Measurements from ENCODE around the gene SPACA5. TPM values are rescaled to one million over a fixed set of nuclear protein-coding genes. Genes with fewer than 3 reads are reported as not detected.

The SPACA5 gene
- total RNA-seq, 3 donors from 2014 or later: not detected

DNA sequence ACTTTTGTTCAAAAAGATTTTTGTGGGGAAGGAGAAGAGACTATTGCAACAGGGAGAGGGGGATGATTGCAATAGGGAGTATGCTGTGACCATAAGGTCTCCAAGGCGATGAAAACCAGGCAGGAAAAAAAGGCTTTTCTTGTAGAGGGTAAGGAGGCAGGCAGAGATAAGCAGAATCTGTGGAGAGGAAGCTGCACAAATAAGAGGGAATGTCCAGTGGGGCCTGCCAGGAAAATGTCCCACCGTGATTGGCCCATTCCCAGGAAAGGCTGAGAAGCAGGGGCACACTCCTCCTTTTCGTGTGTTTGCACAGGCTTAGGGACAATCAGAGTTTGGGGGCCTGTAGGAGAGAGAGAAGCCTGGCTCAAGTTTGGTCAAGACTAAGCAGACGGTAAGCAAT lies 29.1 kb downstream of the SPACA5 start:
- Mint-ChIP-seq H3K4me1 (ENCODE audit: low read depth) (no peaks in the 10 kb centered on the region), H3K27me3 (ENCODE audit: low read depth) (no peaks in the 10 kb centered on the region), H3K4me3 (no peak overlapping the region), H3K9me3 (no peaks in the 10 kb centered on the region), H3K36me3 (ENCODE audit: insufficient read depth) (peaks cover 3% of the 10 kb centered on the region)
- DNase-seq (no peak), ATAC-seq (no peak)

GRCh38 chrX:48043056-48043455 lies 36.3 kb downstream of the SPACA5 start:
- Mint-ChIP-seq H3K9me3 (no peaks in the 10 kb centered on the region), H3K4me3 (no peak overlapping the region), H3K4me1 (ENCODE audit: low read depth) (no peaks in the 10 kb centered on the region), H3K27me3 (ENCODE audit: low read depth) (no peaks in the 10 kb centered on the region), H3K36me3 (ENCODE audit: insufficient read depth) (peaks cover 9% of the 10 kb centered on the region)
- DNase-seq (no peak), ATAC-seq (no peak)

DNA sequence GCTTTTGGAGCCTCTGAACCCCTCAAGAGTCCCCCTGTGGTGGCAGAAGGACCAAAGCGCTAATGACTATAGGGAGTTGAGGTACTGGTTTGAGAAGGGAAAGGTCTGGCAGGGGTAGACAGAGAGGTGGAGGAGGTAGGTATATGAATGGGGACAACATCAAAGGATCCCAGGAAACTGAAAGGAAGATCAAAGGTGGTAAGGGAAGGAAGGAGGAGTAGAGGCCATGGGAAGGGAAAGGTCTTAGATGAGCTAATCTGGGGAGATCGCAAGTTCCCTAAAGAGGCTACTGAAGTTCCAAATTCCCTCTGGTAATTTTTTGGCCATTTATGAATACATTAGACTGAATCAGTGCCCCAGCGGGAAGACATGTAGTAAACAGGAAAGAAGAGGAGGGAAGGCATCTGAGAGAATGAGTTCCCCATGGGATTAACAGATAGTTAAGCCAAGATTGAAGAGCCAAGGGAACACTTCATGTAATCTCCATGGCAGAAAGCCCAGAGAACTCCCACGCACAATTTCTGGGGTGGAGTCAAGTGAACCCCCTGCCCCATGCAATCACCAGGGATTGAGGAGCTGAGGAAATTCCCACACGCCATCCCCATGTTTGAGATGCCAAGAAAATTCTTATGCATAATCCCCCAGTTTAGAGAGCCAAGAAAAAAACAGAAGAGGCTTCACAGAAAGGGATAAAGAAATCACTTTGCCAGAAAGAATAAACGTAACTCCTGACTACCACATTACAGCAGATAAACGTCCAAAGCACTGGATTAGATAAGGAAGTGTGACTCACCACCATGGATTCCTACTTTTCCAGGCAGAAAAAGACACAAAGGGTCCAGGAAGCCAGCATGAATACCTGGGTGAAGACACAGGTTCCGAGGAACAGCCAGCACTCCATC lies 38.9 kb downstream of the SPACA5 start:
- Mint-ChIP-seq H3K4me1 (ENCODE audit: low read depth) (no peaks in the 10 kb centered on the region), H3K4me3 (no peak overlapping the region), H3K9me3 (no peaks in the 10 kb centered on the region), H3K27me3 (ENCODE audit: low read depth) (no peaks in the 10 kb centered on the region), H3K36me3 (ENCODE audit: insufficient read depth) (peaks cover 9% of the 10 kb centered on the region)
- no peak for ATAC-seq
- DNase-seq: no peak

DNA sequence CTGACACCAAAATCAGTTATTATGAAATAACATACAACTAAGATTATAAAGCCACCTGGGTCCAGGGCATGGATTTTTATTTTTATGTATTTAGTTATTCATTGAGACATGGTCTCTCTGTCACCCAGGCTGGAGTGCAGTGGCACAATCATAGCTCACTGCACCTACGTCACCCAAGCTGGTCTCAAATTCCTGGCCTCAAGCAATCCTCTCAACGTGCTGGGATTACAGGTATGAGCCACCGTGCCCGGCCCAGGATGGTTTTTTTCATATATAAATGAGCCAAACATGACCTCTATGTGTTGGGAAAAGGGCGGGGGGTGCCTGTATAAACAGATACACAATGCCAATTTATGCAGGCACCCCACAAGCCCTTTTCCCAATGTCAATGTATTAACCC lies 40.1 kb downstream of the SPACA5 start:
- Mint-ChIP-seq H3K9me3 (no peaks in the 10 kb centered on the region), H3K27me3 (ENCODE audit: low read depth) (no peaks in the 10 kb centered on the region), H3K4me3 (no peak overlapping the region), H3K4me1 (ENCODE audit: low read depth) (no peaks in the 10 kb centered on the region), H3K36me3 (ENCODE audit: insufficient read depth) (peaks cover 9% of the 10 kb centered on the region)
- DNase-seq (no peak), ATAC-seq (no peak)

DNA sequence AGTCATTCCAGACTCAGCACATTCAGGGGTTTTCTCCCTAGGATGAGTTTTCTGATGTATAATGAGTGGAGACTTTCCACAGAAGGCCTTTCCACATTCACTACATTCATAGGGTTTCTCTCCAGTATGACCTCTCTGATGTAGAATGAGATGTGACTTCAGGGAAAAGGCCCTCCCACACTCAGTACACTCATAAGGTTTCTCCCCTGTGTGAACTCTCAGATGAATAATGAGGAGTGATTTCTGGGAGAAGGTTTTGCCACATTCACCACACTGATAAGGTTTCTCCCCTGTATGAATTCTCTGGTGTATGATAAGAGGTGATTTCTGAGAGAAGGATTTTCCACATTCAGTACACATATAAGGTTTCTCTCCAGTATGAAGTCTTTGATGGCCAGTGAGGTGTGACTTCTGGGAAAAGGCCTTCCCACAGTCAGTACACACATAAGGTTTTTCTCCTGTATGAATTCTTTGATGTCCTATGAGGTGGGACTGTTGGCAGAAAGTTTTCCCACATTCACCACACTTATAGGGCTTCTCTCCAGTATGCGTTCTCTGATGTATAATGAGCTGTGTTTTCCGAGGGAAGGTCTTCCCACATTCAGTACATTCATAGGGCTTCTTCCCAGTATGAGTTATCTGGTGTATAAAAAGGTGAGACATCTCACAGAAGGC lies 52.0 kb downstream of the SPACA5 start:
- no peaks in the 10 kb centered on the region for H3K4me1 Mint-ChIP-seq (ENCODE audit: low read depth)
- DNase-seq: no peak
- peaks cover 35% of the 10 kb centered on the region for H3K36me3 Mint-ChIP-seq (ENCODE audit: insufficient read depth)
- H3K9me3 Mint-ChIP-seq: peaks cover 11% of the 10 kb centered on the region
- H3K27me3 Mint-ChIP-seq (ENCODE audit: low read depth): no peaks in the 10 kb centered on the region
- no peak for ATAC-seq
- H3K4me3 Mint-ChIP-seq: no peak overlapping the region

GRCh38 chrX:48059296-48059639 lies 52.5 kb downstream of the SPACA5 start:
- Mint-ChIP-seq H3K4me3 (no peak overlapping the region), H3K4me1 (ENCODE audit: low read depth) (no peaks in the 10 kb centered on the region), H3K9me3 (peaks cover 11% of the 10 kb centered on the region), H3K27me3 (ENCODE audit: low read depth) (no peaks in the 10 kb centered on the region), H3K36me3 (ENCODE audit: insufficient read depth) (peaks cover 35% of the 10 kb centered on the region)
- DNase-seq (no peak), ATAC-seq (no peak)

Other genes starting within 250 kb of the SPACA5 start
- 1 to 10 TPM; 5.4 to 7.6 (median 7.6) TPM for gene ZNF81, start 170.1 kb upstream of the SPACA5 start, total RNA-seq
- 1 to 10 TPM; 3.3 to 4.0 (median 3.7) TPM for gene ZNF182, start 3.0 kb upstream of the SPACA5 start, total RNA-seq
- under 1 TPM; 0.25 to 0.84 (median 0.42) TPM for gene ZNF630, start 64.7 kb downstream of the SPACA5 start, total RNA-seq
- gene SPACA5B, start 123.6 kb downstream of the SPACA5 start, total RNA-seq: not detected
- not detected for gene SSX5, start 189.8 kb downstream of the SPACA5 start, total RNA-seq
- gene SSX1, start 248.4 kb downstream of the SPACA5 start, total RNA-seq: under 1 TPM in 2 of 3 donors, not detected in 1; 0.16 to 0.23 TPM

Measured in activated T-cell treated with anti-CD3 and anti-CD28 coated beads, Interleukin-2, amount 50 U/mL, for 4 hours (primary cell).